ENCODE data around the gene CLDN3.
"Not testable (repeated sequence)": the region's sequence is repeated elsewhere in the genome, so short reads cannot be mapped to it uniquely, and the experiment has no call there.

- not testable (repeated sequence) for TF ChIP-seq RBBP5 (conservative IDR thresholded peaks at IDR 0.05); USF1 (IDR thresholded peaks at IDR 0.05; ENCODE audit: borderline replicate concordance, extremely low read length, insufficient read depth, low read depth, low read length); TCF3 (IDR thresholded peaks at IDR 0.05; ENCODE audit: borderline replicate concordance, insufficient read depth, low read depth, low read length); EP300 (IDR thresholded peaks at IDR 0.05; ENCODE audit: borderline replicate concordance in 1 of 2, control insufficient read depth in 1 of 2, low read depth in 2 of 2, low read length in 2 of 2); ELK1 (IDR thresholded peaks at IDR 0.05; ENCODE audit: low read depth, low read length); NFYA (IDR thresholded peaks at IDR 0.05; ENCODE audit: borderline replicate concordance, low read depth, low read length); POLR2A (IDR thresholded peaks at IDR 0.05; ENCODE audit: low read depth, low read length); MYC (IDR thresholded peaks at IDR 0.05; ENCODE audit: insufficient read depth, insufficient read length, insufficient replicate concordance, low read length, severe bottlenecking)
Measured at GRCh38 chr7:73791170-73791690, 21.2 kb upstream of the CLDN3 start.

Data from GM12878 (cell line).